H1 (cell line): ENCODE measurements around the gene MAN2A1. TPM values are rescaled to one million over a fixed set of nuclear protein-coding genes. Genes with fewer than 3 reads are reported as not detected.

Experiments used
- CTCF ChIA-PET: fragments of 300-600 bp; sonication (Branson Sonifier 250); formaldehyde crosslinking; loops from one replicate; lab custom pipeline; 2021; ENCODE audit not compliant: partially characterized antibody; lab: Charles Lee
- POLR2A ChIA-PET: fragments of 300-600 bp; sonication (Branson Sonifier 250); formaldehyde crosslinking; loops from one replicate; lab custom pipeline; 2021; ENCODE audit warnings: inconsistent platforms; ENCODE audit not compliant: partially characterized antibody; lab: Charles Lee
- DNase-seq, 2 experiments: peaks; one replicate each; pipeline versions ENCODE4 v3.0.0 to v3.0.0-alpha.2; 2010 to 2022; ENCODE audit warnings: low spot score in 2 of 2, low read depth in 1 of 2, mixed read lengths in 1 of 2
- FAIRE-seq: peaks from 2 replicates; lab custom pipeline; 2011; peaks lifted over from hg19 to GRCh38; lab: Jason Lieb, UNC
- H2AFZ ChIP-seq: 2 replicates; pipeline ENCODE4 v1.8.1; 2012; ENCODE audit warnings: low read length, inconsistent platforms
- H2AK5ac ChIP-seq: 2 replicates; pipeline ENCODE4 v1.6.1; 2013; ENCODE audit warnings: low read depth, low read length
- H2BK120ac ChIP-seq: replicated peaks from 2 replicates; pipeline ENCODE3; 2013; ENCODE audit warnings: low read depth, low read length, inconsistent platforms
- H2BK12ac ChIP-seq: 2 replicates; pipeline ENCODE4 v1.6.1; 2013; ENCODE audit warnings: low read depth, low read length
- H2BK15ac ChIP-seq: 2 replicates; pipeline ENCODE4 v1.6.1; 2013; ENCODE audit warnings: low read length
- H2BK20ac ChIP-seq: 2 replicates; pipeline ENCODE4 v1.6.1; 2013; ENCODE audit warnings: low read length
- H2BK5ac ChIP-seq: 2 replicates; pipeline ENCODE4 v1.6.1; 2013; ENCODE audit warnings: low read depth, low read length
- H3K14ac ChIP-seq: 2 replicates; pipeline ENCODE4 v1.6.1; 2013; ENCODE audit warnings: inconsistent platforms; ENCODE audit not compliant: insufficient read length
- H3K18ac ChIP-seq: 2 replicates; pipeline ENCODE4 v1.6.1; 2013; ENCODE audit warnings: low read length; ENCODE audit errors: extremely low read depth
- H3K23ac ChIP-seq: 2 replicates; pipeline ENCODE4 v1.6.1; 2013; ENCODE audit warnings: inconsistent platforms; ENCODE audit not compliant: insufficient read length
- H3K23me2 ChIP-seq: 2 replicates; pipeline ENCODE4 v1.6.1; 2013; ENCODE audit warnings: low read depth, low read length
- H3K27ac ChIP-seq: 2 replicates; pipeline ENCODE4 v1.6.1; 2011; ENCODE audit warnings: low read depth, low read length, inconsistent platforms
- H3K27me3 ChIP-seq, 4 experiments: replicated peaks in 1 of 4; 1 replicate in 1 of 4; 2 replicates in 3 of 4; pipeline versions ENCODE4 v1.6.1 to v1.8.1; 2011 to 2013; ENCODE audit warnings: low read length in 3 of 4, mild to moderate bottlenecking in 3 of 4, inconsistent platforms in 2 of 4, mixed read lengths in 2 of 4, moderate library complexity in 1 of 4; ENCODE audit not compliant: control insufficient read depth in 3 of 4, insufficient read depth in 3 of 4; ENCODE audit errors: extremely low read depth in 1 of 4
- H3K36me3 ChIP-seq, 4 experiments: 2 replicates each; pipeline versions ENCODE4 v1.6.1 to v1.8.1; 2011 to 2013; ENCODE audit warnings: mild to moderate bottlenecking in 4 of 4, low read length in 3 of 4, moderate library complexity in 2 of 4, control low read depth in 1 of 4, inconsistent platforms in 1 of 4; ENCODE audit not compliant: insufficient read depth in 4 of 4, control insufficient read depth in 2 of 4
- H3K4ac ChIP-seq: replicated peaks from 2 replicates; pipeline ENCODE3; 2013; ENCODE audit warnings: low read length, low read depth, mixed read lengths, inconsistent platforms; ENCODE audit not compliant: insufficient read length
- H3K4me1 ChIP-seq, 4 experiments: replicated peaks in 1 of 4; 1 replicate in 1 of 4; 2 replicates in 3 of 4; pipeline versions ENCODE4 v1.6.1 to v1.8.1; 2011 to 2013; ENCODE audit warnings: low read length in 3 of 4, inconsistent platforms in 2 of 4, mixed read lengths in 1 of 4; ENCODE audit not compliant: insufficient read depth in 4 of 4, control insufficient read depth in 3 of 4
- H3K4me2 ChIP-seq, 2 experiments: 2 replicates each; pipeline versions ENCODE4 v1.6.1 to v1.8.1; 2011 to 2013; ENCODE audit warnings: low read depth in 2 of 2, low read length in 2 of 2, control low read depth in 1 of 2, inconsistent platforms in 1 of 2, mild to moderate bottlenecking in 1 of 2; ENCODE audit not compliant: insufficient read depth in 1 of 2
- H3K4me3 ChIP-seq, 4 experiments: fragments of 200-600, 300-600 bp in 1 of 4; sonication (generic), shearing (Covaris generic), sonication (Bioruptor Twin) in 1 of 4; 2 replicates each; pipeline versions ENCODE4 v1.5.1 to v1.8.1; 2011 to 2016; ENCODE audit warnings: low read length in 4 of 4, low read depth in 3 of 4, control low read depth in 2 of 4, inconsistent platforms in 2 of 4, mild to moderate bottlenecking in 2 of 4, mixed read lengths in 1 of 4, moderate library complexity in 1 of 4; ENCODE audit not compliant: insufficient read depth in 2 of 4; ENCODE audit errors: extremely low read depth in 1 of 4
- H3K56ac ChIP-seq: replicated peaks from 2 replicates; pipeline ENCODE3; 2013; ENCODE audit warnings: low read depth, mild to moderate bottlenecking, mixed read lengths, low read length, inconsistent platforms; ENCODE audit not compliant: insufficient read length
- H3K79me1 ChIP-seq: 2 replicates; pipeline ENCODE4 v1.6.1; 2013; ENCODE audit warnings: low read depth, low read length, control low read depth
- H3K79me2 ChIP-seq, 2 experiments: 2 replicates each; pipeline versions ENCODE4 v1.6.1 to v1.8.1; 2012 to 2013; ENCODE audit warnings: low read length in 2 of 2, mild to moderate bottlenecking in 2 of 2, inconsistent platforms in 1 of 2; ENCODE audit not compliant: insufficient read depth in 2 of 2, control insufficient read depth in 1 of 2
- H3K9ac ChIP-seq, 4 experiments: replicated peaks in 1 of 4; 1 replicate in 1 of 4; 2 replicates in 3 of 4; pipeline versions ENCODE4 v1.6.1 to v1.8.1; 2011 to 2013; ENCODE audit warnings: low read depth in 3 of 4, low read length in 3 of 4, control low read depth in 2 of 4, mild to moderate bottlenecking in 2 of 4, moderate library complexity in 2 of 4, inconsistent platforms in 1 of 4; ENCODE audit errors: extremely low read depth in 1 of 4
- H3K9me3 ChIP-seq, 2 experiments: 2 replicates each; pipeline versions ENCODE4 v1.6.1 to v1.8.1; 2012 to 2013; ENCODE audit warnings: mild to moderate bottlenecking in 2 of 2, moderate library complexity in 2 of 2, control low read depth in 1 of 2, inconsistent platforms in 1 of 2, low read depth in 1 of 2, low read length in 1 of 2, mixed read lengths in 1 of 2; ENCODE audit not compliant: insufficient read depth in 2 of 2
- H4K20me1 ChIP-seq, 2 experiments: replicated peaks in 1 of 2; 2 replicates each; pipeline versions ENCODE3 to v1.8.1; 2011 to 2013; ENCODE audit warnings: inconsistent platforms in 2 of 2, low read length in 2 of 2, mild to moderate bottlenecking in 1 of 2; ENCODE audit not compliant: insufficient read depth in 2 of 2, control insufficient read depth in 1 of 2
- H4K5ac ChIP-seq: 2 replicates; pipeline ENCODE4 v1.6.1; 2013; ENCODE audit warnings: low read length, low read depth, mixed read lengths, inconsistent platforms; ENCODE audit not compliant: insufficient read length
- H4K8ac ChIP-seq: 2 replicates; pipeline ENCODE4 v1.8.0; 2013; ENCODE audit warnings: mild to moderate bottlenecking, moderate library complexity, low read length, inconsistent platforms; ENCODE audit not compliant: insufficient read depth; ENCODE audit errors: extremely low read depth
- H4K91ac ChIP-seq: replicated peaks from 2 replicates; pipeline ENCODE3; 2013; ENCODE audit warnings: low read length, mixed read lengths, inconsistent platforms; ENCODE audit not compliant: insufficient read length
- CHD1 ChIP-seq: IDR thresholded peaks from 2 replicates; pipeline ENCODE4 v1.6.1; 2012; ENCODE audit warnings: low read depth, low read length, improper control_type of control experiment
- CREB1 ChIP-seq: IDR thresholded peaks from 2 replicates; pipeline ENCODE4 v1.6.1; 2012; ENCODE audit warnings: inconsistent platforms
- CTBP2 ChIP-seq: IDR thresholded peaks from 2 replicates; pipeline ENCODE4 v1.7.0; 2011; ENCODE audit warnings: borderline replicate concordance, mild to moderate bottlenecking, moderate library complexity, mixed read lengths, low read length; ENCODE audit not compliant: insufficient read depth, insufficient read length
- JUN ChIP-seq: IDR thresholded peaks from 2 replicates; pipeline ENCODE4 v1.6.1; 2011; ENCODE audit warnings: low read depth, mild to moderate bottlenecking, improper control_type of control experiment, low read length
- KDM1A ChIP-seq: fragments of 200-600, 300-600 bp; sonication (generic); IDR thresholded peaks from 2 replicates; pipeline ENCODE4 v1.7.1; 2016; ENCODE audit warnings: mild to moderate bottlenecking, low read length, borderline replicate concordance
- KDM5A ChIP-seq: fragments of 200-600 bp; IDR thresholded peaks from 2 replicates; pipeline ENCODE4 v1.7.1; 2012; ENCODE audit warnings: mild to moderate bottlenecking, low read length, inconsistent platforms, mixed read lengths
- RNF2 ChIP-seq: fragments of 200-900, 300-1000 bp; sonication (generic); IDR thresholded peaks from 2 replicates; pipeline ENCODE4 v1.7.1; 2016; ENCODE audit warnings: borderline replicate concordance, low read depth, mild to moderate bottlenecking, antibody characterized with exemption, low read length; ENCODE audit not compliant: poor library complexity, severe bottlenecking; ENCODE audit errors: missing control alignments
- TCF12 ChIP-seq: IDR thresholded peaks from 2 replicates; pipeline ENCODE4 v1.6.1; 2011; ENCODE audit warnings: low read depth, mild to moderate bottlenecking, low read length
- USF2 ChIP-seq: IDR thresholded peaks from 2 replicates; pipeline ENCODE4 v1.6.1; 2011; ENCODE audit warnings: low read length, improper control_type of control experiment
- WGBS, 2 experiments: shearing (Covaris generic) in 1 of 2; methylation state at CpG; one replicate each; pipeline versions ENCODE4 v1.1.6 to v1.1.7; 2013 to 2015; ENCODE audit warnings: low lambda C conversion rate in 2 of 2, mixed read lengths in 2 of 2, inconsistent platforms in 1 of 2, low coverage in 1 of 2, missing lambda C conversion rate in 1 of 2; ENCODE audit not compliant: insufficient replicate concordance in 2 of 2, insufficient coverage in 1 of 2, insufficient read length in 1 of 2; ENCODE audit errors: extremely low coverage in 1 of 2, missing lambda C conversion rate in 1 of 2; 5-methylcytosine and 5-hydroxymethylcytosine counted together
- polyA plus RNA-seq, 7 experiments: library from polyadenylated mRNA; depleted of rRNA in 3 of 7; stranded (reverse) in 5 of 7; unstranded in 2 of 7; fragments of >200 nt in 5 of 7; fragments of 200-250 nt in 2 of 7; gene quantifications; 1 replicate in 5 of 7; 2 replicates in 1 of 7; 4 replicates in 1 of 7; pipeline versions ENCODE4 v1.2.1 to v1.2.3, GENCODE V29; 2011 to 2013; ENCODE audit warnings: missing spikeins in 2 of 7, mixed read lengths in 2 of 7
- total RNA-seq: library from RNA; stranded (reverse); fragmentation: NEBNext Ultra II Directional; extraction: Animal tissue kit (Norgen Biotek cat#: 25700); gene quantifications from 2 replicates; pipeline ENCODE4 v1.2.1, GENCODE V29; 2021
- TF ChIP-seq, protein P1 (sequence below): IDR thresholded peaks from 2 replicates; pipeline ENCODE4 v1.6.1; 2012; ENCODE audit warnings: low read length, inconsistent platforms

Gene MAN2A1
- total and polyA plus RNA-seq, 2 of the 8 experiments (the other 6 are each of a cell fraction or from before 2014, with no cell fraction given) = 29.1 to 102 TPM

- Histone ChIP-seq H4K91ac (no peak overlapping the region), H4K20me1 (no peaks in the 10 kb centered on the region), H3K27ac (no peak overlapping the region; the same call in 1 of the 2 replicates), H3K9me3 (no peaks in the 10 kb centered on the region), H3K4me1 (no peaks in the 10 kb centered on the region), H3K23ac (no peak overlapping the region), H2BK120ac (no peak overlapping the region), H3K9ac (no peak overlapping the region), H2BK5ac (no peak overlapping the region), H4K8ac (no peak overlapping the region), H3K56ac (no peak overlapping the region), H2BK20ac (no peak overlapping the region), H3K79me2 (no peaks in the 10 kb centered on the region), H3K4me3 (no peak overlapping the region), H3K4ac (no peak overlapping the region), H3K79me1 (no peaks in the 10 kb centered on the region), H2BK15ac (no peak overlapping the region), H2BK12ac (no peak overlapping the region), H3K36me3 (no peaks in the 10 kb centered on the region), H3K14ac (no peak overlapping the region), H4K5ac (no peak overlapping the region), H2AK5ac (no peak overlapping the region), H2AFZ (no peak overlapping the region), H3K4me2 (no peak overlapping the region), H3K18ac (no peak overlapping the region), H3K23me2 (no peaks in the 10 kb centered on the region), H3K27me3 (no peaks in the 10 kb centered on the region)
- DNase-seq (no peak), FAIRE-seq (no peak)
- ChIA-PET CTCF (no interaction called here), POLR2A (no interaction called here)
- WGBS, 2 experiments = 93% methylated on average over 6 of the region's 6 CpGs; no CpG with 5 or more reads in 1 of the 2 experiments
- TF ChIP-seq USF2 (no peak), CHD1 (no peak), KDM5A (no peak), CREB1 (no peak), CTBP2 (no peak), JUN (no peak), KDM1A (no peak), TCF12 (no peak), RNF2 (no peak)
- TF ChIP-seq, protein P1, sequence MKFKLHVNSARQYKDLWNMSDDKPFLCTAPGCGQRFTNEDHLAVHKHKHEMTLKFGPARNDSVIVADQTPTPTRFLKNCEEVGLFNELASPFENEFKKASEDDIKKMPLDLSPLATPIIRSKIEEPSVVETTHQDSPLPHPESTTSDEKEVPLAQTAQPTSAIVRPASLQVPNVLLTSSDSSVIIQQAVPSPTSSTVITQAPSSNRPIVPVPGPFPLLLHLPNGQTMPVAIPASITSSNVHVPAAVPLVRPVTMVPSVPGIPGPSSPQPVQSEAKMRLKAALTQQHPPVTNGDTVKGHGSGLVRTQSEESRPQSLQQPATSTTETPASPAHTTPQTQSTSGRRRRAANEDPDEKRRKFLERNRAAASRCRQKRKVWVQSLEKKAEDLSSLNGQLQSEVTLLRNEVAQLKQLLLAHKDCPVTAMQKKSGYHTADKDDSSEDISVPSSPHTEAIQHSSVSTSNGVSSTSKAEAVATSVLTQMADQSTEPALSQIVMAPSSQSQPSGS = no peak
Measured at GRCh38 chr5:109880907-109881685, 191.4 kb downstream of the MAN2A1 start.
